Measurements from ENCODE around the gene OTUD5. TPM values are rescaled to one million over a fixed set of nuclear protein-coding genes. Genes with fewer than 3 reads are reported as not detected.
"Not testable (repeated sequence)": the region's sequence is repeated elsewhere in the genome, so short reads cannot be mapped to it uniquely, and the experiment has no call there.

Gene OTUD5
- total and polyA plus RNA-seq, 2 donors (not counting 1 experiment from before 2014, with no cell fraction given), result 33.0 to 46.6 TPM

DNA sequence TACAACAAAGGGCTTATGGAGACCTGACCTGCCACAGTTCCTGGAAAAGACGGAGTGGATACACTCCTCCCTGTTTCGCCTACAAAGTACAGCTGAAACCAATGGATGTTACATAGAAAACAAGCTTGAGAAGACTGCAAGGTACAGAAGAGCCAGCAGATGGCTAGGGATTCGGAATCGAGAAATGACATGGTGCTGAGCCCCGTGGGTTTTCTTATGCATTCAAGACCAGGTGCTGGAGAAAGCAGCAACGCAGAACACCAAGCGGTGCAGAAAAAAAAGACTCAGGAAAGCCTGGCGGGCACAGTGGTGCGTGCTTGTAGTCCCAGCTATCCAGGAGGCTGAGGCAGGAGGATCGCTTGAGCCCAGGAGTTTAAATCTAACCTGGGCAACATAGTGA lies 73.7 kb downstream of the OTUD5 start:
- Histone ChIP-seq H3K9me3 (ENCODE audit: control insufficient read depth, insufficient read depth, low read depth, low read length) (no peaks in the 10 kb centered on the region), H3K4me3 (replicated peaks in 1 of 4; ENCODE audit: control extremely low read depth in 1 of 4, insufficient read depth in 1 of 4, low read depth in 3 of 4, low read length in 4 of 4) (no peak overlapping the region), H3K27me3 (ENCODE audit: control insufficient read depth, insufficient read depth, low read length) (no peaks in the 10 kb centered on the region), H3K27ac (ENCODE audit: insufficient read depth, low read length) (no peak overlapping the region), H3K36me3 (ENCODE audit: control insufficient read depth, insufficient read depth, low read length) (no peaks in the 10 kb centered on the region), H4K20me1 (ENCODE audit: control insufficient read depth, extremely low read depth, insufficient read depth, low read length) (no peaks in the 10 kb centered on the region), H3K4me2 (ENCODE audit: extremely low read depth, insufficient read depth, low read length) (no peak overlapping the region), H3K79me2 (ENCODE audit: control insufficient read depth, insufficient read depth, low read length) (no peaks in the 10 kb centered on the region), H3K4me1 (ENCODE audit: control insufficient read depth, extremely low read depth, insufficient read depth, low read length) (no peaks in the 10 kb centered on the region), H2AFZ (ENCODE audit: low read length) (no peak overlapping the region), H3K9ac (ENCODE audit: insufficient read depth, low read length) (no peak overlapping the region)
- DNase-seq (ENCODE audit: low read depth in 2 of 2), result no peak
- TF ChIP-seq, protein P1, sequence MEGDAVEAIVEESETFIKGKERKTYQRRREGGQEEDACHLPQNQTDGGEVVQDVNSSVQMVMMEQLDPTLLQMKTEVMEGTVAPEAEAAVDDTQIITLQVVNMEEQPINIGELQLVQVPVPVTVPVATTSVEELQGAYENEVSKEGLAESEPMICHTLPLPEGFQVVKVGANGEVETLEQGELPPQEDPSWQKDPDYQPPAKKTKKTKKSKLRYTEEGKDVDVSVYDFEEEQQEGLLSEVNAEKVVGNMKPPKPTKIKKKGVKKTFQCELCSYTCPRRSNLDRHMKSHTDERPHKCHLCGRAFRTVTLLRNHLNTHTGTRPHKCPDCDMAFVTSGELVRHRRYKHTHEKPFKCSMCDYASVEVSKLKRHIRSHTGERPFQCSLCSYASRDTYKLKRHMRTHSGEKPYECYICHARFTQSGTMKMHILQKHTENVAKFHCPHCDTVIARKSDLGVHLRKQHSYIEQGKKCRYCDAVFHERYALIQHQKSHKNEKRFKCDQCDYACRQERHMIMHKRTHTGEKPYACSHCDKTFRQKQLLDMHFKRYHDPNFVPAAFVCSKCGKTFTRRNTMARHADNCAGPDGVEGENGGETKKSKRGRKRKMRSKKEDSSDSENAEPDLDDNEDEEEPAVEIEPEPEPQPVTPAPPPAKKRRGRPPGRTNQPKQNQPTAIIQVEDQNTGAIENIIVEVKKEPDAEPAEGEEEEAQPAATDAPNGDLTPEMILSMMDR (conservative IDR thresholded peaks at IDR 0.05 in 1 of 2, IDR thresholded peaks at IDR 0.05 in 1 of 2; ENCODE audit: low read depth in 1 of 2, low read length in 2 of 2), result no peak
- TF ChIP-seq EZH2 (IDR thresholded peaks at IDR 0.05; ENCODE audit: low read length, missing control alignments), result no peak

DNA sequence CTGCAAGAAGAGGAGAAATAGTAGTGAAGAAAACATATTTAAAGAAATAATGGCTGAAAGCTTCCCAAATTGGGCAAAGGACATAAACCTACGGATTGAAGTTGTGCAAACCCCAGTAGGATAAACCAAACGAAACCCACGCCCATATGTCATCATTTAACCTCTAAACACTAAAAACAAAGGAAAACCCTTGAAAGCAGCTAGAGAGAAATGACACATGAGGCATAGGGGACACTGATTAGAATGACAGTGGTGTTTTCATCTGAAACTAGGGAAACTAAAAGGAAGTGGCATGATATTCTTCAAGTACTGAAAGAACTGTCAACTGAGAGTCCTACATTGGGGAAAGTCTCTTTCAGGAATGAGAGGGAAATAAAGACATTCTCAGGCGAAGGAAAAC lies 80.5 kb downstream of the OTUD5 start:
- not testable (repeated sequence) for H3K36me3 ChIP-seq (ENCODE audit: control insufficient read depth, insufficient read depth, low read length); H4K20me1 ChIP-seq (ENCODE audit: control insufficient read depth, extremely low read depth, insufficient read depth, low read length); DNase-seq (ENCODE audit: low read depth in 2 of 2); H3K79me2 ChIP-seq (ENCODE audit: control insufficient read depth, insufficient read depth, low read length); H2AFZ ChIP-seq (ENCODE audit: low read length); H3K4me2 ChIP-seq (ENCODE audit: extremely low read depth, insufficient read depth, low read length); H3K9ac ChIP-seq (ENCODE audit: insufficient read depth, low read length); H3K27ac ChIP-seq (ENCODE audit: insufficient read depth, low read length); H3K9me3 ChIP-seq (ENCODE audit: control insufficient read depth, insufficient read depth, low read depth, low read length); H3K27me3 ChIP-seq (ENCODE audit: control insufficient read depth, insufficient read depth, low read length); H3K4me1 ChIP-seq (ENCODE audit: control insufficient read depth, extremely low read depth, insufficient read depth, low read length); H3K4me3 ChIP-seq (replicated peaks in 1 of 4; ENCODE audit: control extremely low read depth in 1 of 4, insufficient read depth in 1 of 4, low read depth in 3 of 4, low read length in 4 of 4)

Other genes with a start within 250 kb of the OTUD5 start
- not detected in 2 replicates for gene GLOD5, start 195.9 kb downstream of the OTUD5 start, total RNA-seq
- not detected in 2 replicates for gene GLOD5, start 195.9 kb downstream of the OTUD5 start, polyA plus RNA-seq
- not detected in 2 replicates for gene GATA1, start 171.0 kb downstream of the OTUD5 start, total RNA-seq
- gene GATA1, start 171.0 kb downstream of the OTUD5 start, polyA plus RNA-seq, result 0.07 TPM in 1 of 2 replicates, not detected in the other
- 31.3 and 32.5 TPM in 2 replicates for gene HDAC6, start 155.5 kb downstream of the OTUD5 start, total RNA-seq
- gene HDAC6, start 155.5 kb downstream of the OTUD5 start, polyA plus RNA-seq, result 18.0 and 20.0 TPM in 2 replicates
- gene ERAS, start 131.1 kb downstream of the OTUD5 start, total RNA-seq, result not detected in 2 replicates
- gene ERAS, start 131.1 kb downstream of the OTUD5 start, polyA plus RNA-seq, result 0.05 TPM in 1 of 2 replicates, not detected in the other
- gene PCSK1N, start 122.0 kb downstream of the OTUD5 start, total RNA-seq, result 0.17 and 0.51 TPM in 2 replicates
- gene PCSK1N, start 122.0 kb downstream of the OTUD5 start, polyA plus RNA-seq, result 0.08 TPM in 1 of 2 replicates, not detected in the other
- gene TIMM17B, start 59.8 kb downstream of the OTUD5 start, total RNA-seq, result 22.3 and 32.0 TPM in 2 replicates
- 19.0 and 24.8 TPM in 2 replicates for gene TIMM17B, start 59.8 kb downstream of the OTUD5 start, polyA plus RNA-seq
- gene PQBP1, start 59.7 kb downstream of the OTUD5 start, total RNA-seq, result 57.0 and 70.9 TPM in 2 replicates
- 41.1 and 57.0 TPM in 2 replicates for gene PQBP1, start 59.7 kb downstream of the OTUD5 start, polyA plus RNA-seq
- gene SLC35A2, start 46.0 kb downstream of the OTUD5 start, total RNA-seq, result 8.5 and 9.6 TPM in 2 replicates
- 33.0 and 41.2 TPM in 2 replicates for gene SLC35A2, start 46.0 kb downstream of the OTUD5 start, polyA plus RNA-seq
- 2.3 and 3.1 TPM in 2 replicates for gene PIM2, start 38.6 kb downstream of the OTUD5 start, total RNA-seq
- gene PIM2, start 38.6 kb downstream of the OTUD5 start, polyA plus RNA-seq, result 3.7 and 5.0 TPM in 2 replicates
- 0.77 and 1.3 TPM in 2 replicates for gene KCND1, start 14.2 kb upstream of the OTUD5 start, total RNA-seq
- 0.25 and 0.41 TPM in 2 replicates for gene KCND1, start 14.2 kb upstream of the OTUD5 start, polyA plus RNA-seq
- 20.5 and 26.4 TPM in 2 replicates for gene GRIPAP1, start 44.7 kb upstream of the OTUD5 start, total RNA-seq
- gene GRIPAP1, start 44.7 kb upstream of the OTUD5 start, polyA plus RNA-seq, result 18.5 and 18.6 TPM in 2 replicates
- gene TFE3, start 85.8 kb upstream of the OTUD5 start, total RNA-seq, result 24.7 and 36.8 TPM in 2 replicates
- gene TFE3, start 85.8 kb upstream of the OTUD5 start, polyA plus RNA-seq, result 18.9 and 22.2 TPM in 2 replicates
- 0.51 and 0.66 TPM in 2 replicates for gene CCDC120, start 101.4 kb upstream of the OTUD5 start, total RNA-seq
- gene CCDC120, start 101.4 kb upstream of the OTUD5 start, polyA plus RNA-seq, result 0.52 and 0.55 TPM in 2 replicates
- gene PRAF2, start 116.4 kb upstream of the OTUD5 start, total RNA-seq, result 6.4 and 11.9 TPM in 2 replicates
- gene PRAF2, start 116.4 kb upstream of the OTUD5 start, polyA plus RNA-seq, result 33.1 and 33.5 TPM in 2 replicates
- gene WDR45, start 122.3 kb upstream of the OTUD5 start, total RNA-seq, result 59.8 TPM in 2 replicates
- 69.4 and 76.4 TPM in 2 replicates for gene WDR45, start 122.3 kb upstream of the OTUD5 start, polyA plus RNA-seq
- 15.7 and 19.8 TPM in 2 replicates for gene GPKOW, start 166.1 kb upstream of the OTUD5 start, total RNA-seq
- gene GPKOW, start 166.1 kb upstream of the OTUD5 start, polyA plus RNA-seq, result 20.2 and 21.0 TPM in 2 replicates
- gene MAGIX, start 205.2 kb upstream of the OTUD5 start, total RNA-seq, result 1.0 and 1.7 TPM in 2 replicates
- 0.34 and 0.40 TPM in 2 replicates for gene MAGIX, start 205.2 kb upstream of the OTUD5 start, polyA plus RNA-seq
- gene PLP2, start 214.3 kb upstream of the OTUD5 start, total RNA-seq, result 10.5 and 23.3 TPM in 2 replicates
- 212 and 317 TPM in 2 replicates for gene PLP2, start 214.3 kb upstream of the OTUD5 start, polyA plus RNA-seq
- gene PRICKLE3, start 228.8 kb upstream of the OTUD5 start, total RNA-seq, result 4.6 and 7.4 TPM in 2 replicates
- 2.7 and 3.5 TPM in 2 replicates for gene PRICKLE3, start 228.8 kb upstream of the OTUD5 start, polyA plus RNA-seq
- 0.17 and 0.26 TPM in 2 replicates for gene SYP, start 242.6 kb upstream of the OTUD5 start, total RNA-seq
- 0.08 and 0.15 TPM in 2 replicates for gene SYP, start 242.6 kb upstream of the OTUD5 start, polyA plus RNA-seq